Loucy (cell line): ENCODE measurements around the gene MAPRE3.

Experiments used
- EZH2phosphoT487 ChIP-seq: fragments of 200-600 bp; IDR thresholded peaks from 2 replicates; pipeline ENCODE4 v1.6.1; 2018; ENCODE audit warnings: antibody characterized with exemption, mild to moderate bottlenecking, moderate library complexity, borderline replicate concordance
- TF ChIP-seq, protein P1 (sequence below): fragments of 200-600 bp; sonication (generic); conservative IDR thresholded peaks from 2 replicates; pipeline ENCODE4 v1.5.1; 2014; ENCODE audit warnings: mild to moderate bottlenecking, antibody characterized with exemption, low read length

DNA sequence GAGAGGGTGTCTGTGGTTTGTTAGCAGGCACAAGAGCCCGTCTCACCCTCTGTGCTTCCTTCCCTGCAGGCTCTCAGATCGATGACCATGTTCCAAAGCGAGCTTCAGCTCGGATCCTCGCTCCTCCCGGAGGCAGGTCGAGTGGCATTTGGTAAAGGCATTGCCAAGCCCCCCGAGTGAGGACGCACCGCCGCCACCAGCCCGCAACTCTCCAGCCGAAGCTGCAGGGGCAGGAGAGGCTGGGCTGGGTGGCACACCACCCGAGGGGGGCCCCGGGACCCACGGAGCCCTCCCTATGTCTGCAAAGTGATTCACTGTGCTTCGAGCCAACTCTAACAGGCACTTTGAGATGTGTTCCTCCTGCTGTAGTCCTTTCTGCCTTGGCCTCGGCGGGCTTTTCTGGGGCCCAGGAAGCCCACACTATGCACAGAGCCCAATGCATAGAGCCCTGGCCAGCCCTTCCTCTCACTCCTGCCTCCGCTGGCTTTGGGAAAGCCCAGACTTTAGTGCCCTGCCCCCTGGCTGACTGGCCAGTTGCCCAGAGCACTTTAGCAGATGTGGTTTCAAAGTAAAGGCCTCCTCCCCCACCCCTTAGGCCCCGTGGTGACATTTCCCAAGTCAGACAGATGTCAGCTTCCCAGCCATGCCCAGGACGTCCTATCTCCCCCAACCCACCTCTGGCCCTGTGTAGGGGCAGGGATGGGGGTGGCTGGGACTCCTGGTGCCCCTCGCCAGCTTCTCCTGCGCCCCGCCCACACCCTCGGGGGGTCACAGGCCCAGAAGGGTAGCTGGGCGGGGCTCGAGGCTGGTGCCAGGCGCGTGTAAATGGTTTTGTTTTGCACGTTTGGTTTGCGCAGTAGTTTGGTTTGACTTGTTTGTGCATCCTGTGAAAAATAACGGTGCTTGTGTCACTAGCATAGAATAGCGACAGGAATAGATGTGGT, 23.3 kb upstream of the MAPRE3 start:
- TF ChIP-seq, protein P1, sequence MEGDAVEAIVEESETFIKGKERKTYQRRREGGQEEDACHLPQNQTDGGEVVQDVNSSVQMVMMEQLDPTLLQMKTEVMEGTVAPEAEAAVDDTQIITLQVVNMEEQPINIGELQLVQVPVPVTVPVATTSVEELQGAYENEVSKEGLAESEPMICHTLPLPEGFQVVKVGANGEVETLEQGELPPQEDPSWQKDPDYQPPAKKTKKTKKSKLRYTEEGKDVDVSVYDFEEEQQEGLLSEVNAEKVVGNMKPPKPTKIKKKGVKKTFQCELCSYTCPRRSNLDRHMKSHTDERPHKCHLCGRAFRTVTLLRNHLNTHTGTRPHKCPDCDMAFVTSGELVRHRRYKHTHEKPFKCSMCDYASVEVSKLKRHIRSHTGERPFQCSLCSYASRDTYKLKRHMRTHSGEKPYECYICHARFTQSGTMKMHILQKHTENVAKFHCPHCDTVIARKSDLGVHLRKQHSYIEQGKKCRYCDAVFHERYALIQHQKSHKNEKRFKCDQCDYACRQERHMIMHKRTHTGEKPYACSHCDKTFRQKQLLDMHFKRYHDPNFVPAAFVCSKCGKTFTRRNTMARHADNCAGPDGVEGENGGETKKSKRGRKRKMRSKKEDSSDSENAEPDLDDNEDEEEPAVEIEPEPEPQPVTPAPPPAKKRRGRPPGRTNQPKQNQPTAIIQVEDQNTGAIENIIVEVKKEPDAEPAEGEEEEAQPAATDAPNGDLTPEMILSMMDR, result no peak
- no peak for TF ChIP-seq EZH2phosphoT487
